ENCODE measurements around the gene RBM33.

GRCh38 chr7:155604504-155604997, 39.9 kb upstream of the RBM33 start:
- TF ChIP-seq SP1 (IDR thresholded peaks at IDR 0.05; ENCODE audit: low read depth, low read length) (no peak), SPI1 (IDR thresholded peaks at IDR 0.05; ENCODE audit: borderline replicate concordance, insufficient read depth, low read depth, low read length) (no peak), RUNX3 (IDR thresholded peaks at IDR 0.05; ENCODE audit: low read length) (no peak), FOS (IDR thresholded peaks at IDR 0.05; ENCODE audit: borderline replicate concordance, extremely low read depth, insufficient read length) (no peak)
